Upper lobe of left lung (tissue), 6 donors: ENCODE data around the gene MTMR12. TPM values are rescaled to one million over a fixed set of nuclear protein-coding genes. Genes with fewer than 3 reads are reported as not detected.
A peak's percentile ranks its signal among the peaks of the same experiment; 100 is the strongest.

Source experiments
- ATAC-seq, 2 donors: fragments of 200-7000 bp; cut with Tn5 transposase; one replicate each; pipeline ENCODE4 v1.9.1; 2022; ENCODE audit warnings: mild to moderate bottlenecking in 2 of 2, moderate library complexity in 2 of 2; ENCODE audit not compliant: low FRiP score in 2 of 2
- DNase-seq, 2 donors: peaks; one replicate each; pipeline ENCODE4 v3.0.0-alpha.2; 2019 to 2020
- H3K27ac ChIP-seq, 4 donors: fragments of 200-600 bp; sonication (generic); one replicate each; pipeline ENCODE4 v1.5.1; 2016 to 2019
- H3K27me3 ChIP-seq, 4 donors: fragments of 200-600 bp; sonication (generic); one replicate each; pipeline ENCODE4 v1.5.1; 2017 to 2019
- H3K36me3 ChIP-seq, 4 donors: fragments of 200-600 bp; sonication (generic); one replicate each; pipeline ENCODE4 v1.5.1; 2016 to 2019
- H3K4me1 ChIP-seq, 4 donors: fragments of 200-600 bp; sonication (generic); one replicate each; pipeline ENCODE4 v1.5.1; 2018 to 2019
- H3K4me3 ChIP-seq, 4 donors: fragments of 200-600 bp; sonication (generic); one replicate each; pipeline ENCODE4 v1.5.1; 2017 to 2019; ENCODE audit warnings: mild to moderate bottlenecking in 2 of 4, moderate library complexity in 1 of 4
- H3K9me3 ChIP-seq, 4 donors: fragments of 200-600 bp; sonication (generic); one replicate each; pipeline ENCODE4 v1.5.1; 2018 to 2019
- EP300 ChIP-seq, 4 donors: sonication (generic); formaldehyde crosslinking; IDR thresholded peaks; one replicate each; pipeline ENCODE4 v1.5.1; 2017; ENCODE audit warnings: antibody characterized with exemption in 4 of 4, control low read depth in 2 of 4
- POLR2A ChIP-seq, 4 donors: fragments of 450-650 bp; IDR thresholded peaks; one replicate each; pipeline ENCODE4 v1.5.1; 2016 to 2017; ENCODE audit warnings: antibody characterized with exemption in 4 of 4, mild to moderate bottlenecking in 2 of 4
- POLR2AphosphoS5 ChIP-seq, 2 donors: sonication (generic); formaldehyde crosslinking; IDR thresholded peaks; one replicate each; pipeline ENCODE4 v1.5.1; 2017; ENCODE audit warnings: antibody characterized with exemption in 2 of 2
- WGBS, 2 donors: methylation state at CpG; one replicate each; pipeline ENCODE4 v1.1.5; 2017 to 2018; 5-methylcytosine and 5-hydroxymethylcytosine counted together
- total RNA-seq, 6 donors: library from RNA; depleted of rRNA in 4 of 6; stranded (reverse); fragments of >200 nt in 4 of 6; gene quantifications; one replicate each; pipeline versions ENCODE4 v1.1.0 to v1.2.1, GENCODE V29; 2016 to 2021
- TF ChIP-seq, protein P1 (sequence below), 6 experiments: fragments of 450-650 bp in 4 of 6; fragments of 200-600 bp in 2 of 6; sonication (generic) in 2 of 6; IDR thresholded peaks; one replicate each; pipeline ENCODE4 v1.5.1; 2016 to 2019; ENCODE audit warnings: antibody characterized with exemption in 6 of 6
- donor health status: DM: no; HTN: no; CAD: no; lungs with moderate emphysema.
- donor health status: DM: no; HTN: yes; CAD: no; lungs with severe emphysema.

MTMR12 gene, protein sequence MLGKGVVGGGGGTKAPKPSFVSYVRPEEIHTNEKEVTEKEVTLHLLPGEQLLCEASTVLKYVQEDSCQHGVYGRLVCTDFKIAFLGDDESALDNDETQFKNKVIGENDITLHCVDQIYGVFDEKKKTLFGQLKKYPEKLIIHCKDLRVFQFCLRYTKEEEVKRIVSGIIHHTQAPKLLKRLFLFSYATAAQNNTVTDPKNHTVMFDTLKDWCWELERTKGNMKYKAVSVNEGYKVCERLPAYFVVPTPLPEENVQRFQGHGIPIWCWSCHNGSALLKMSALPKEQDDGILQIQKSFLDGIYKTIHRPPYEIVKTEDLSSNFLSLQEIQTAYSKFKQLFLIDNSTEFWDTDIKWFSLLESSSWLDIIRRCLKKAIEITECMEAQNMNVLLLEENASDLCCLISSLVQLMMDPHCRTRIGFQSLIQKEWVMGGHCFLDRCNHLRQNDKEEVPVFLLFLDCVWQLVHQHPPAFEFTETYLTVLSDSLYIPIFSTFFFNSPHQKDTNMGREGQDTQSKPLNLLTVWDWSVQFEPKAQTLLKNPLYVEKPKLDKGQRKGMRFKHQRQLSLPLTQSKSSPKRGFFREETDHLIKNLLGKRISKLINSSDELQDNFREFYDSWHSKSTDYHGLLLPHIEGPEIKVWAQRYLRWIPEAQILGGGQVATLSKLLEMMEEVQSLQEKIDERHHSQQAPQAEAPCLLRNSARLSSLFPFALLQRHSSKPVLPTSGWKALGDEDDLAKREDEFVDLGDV
- total RNA-seq: 10 to 100 TPM; 27.2 to 50.8 (median 35.5) TPM

DNA sequence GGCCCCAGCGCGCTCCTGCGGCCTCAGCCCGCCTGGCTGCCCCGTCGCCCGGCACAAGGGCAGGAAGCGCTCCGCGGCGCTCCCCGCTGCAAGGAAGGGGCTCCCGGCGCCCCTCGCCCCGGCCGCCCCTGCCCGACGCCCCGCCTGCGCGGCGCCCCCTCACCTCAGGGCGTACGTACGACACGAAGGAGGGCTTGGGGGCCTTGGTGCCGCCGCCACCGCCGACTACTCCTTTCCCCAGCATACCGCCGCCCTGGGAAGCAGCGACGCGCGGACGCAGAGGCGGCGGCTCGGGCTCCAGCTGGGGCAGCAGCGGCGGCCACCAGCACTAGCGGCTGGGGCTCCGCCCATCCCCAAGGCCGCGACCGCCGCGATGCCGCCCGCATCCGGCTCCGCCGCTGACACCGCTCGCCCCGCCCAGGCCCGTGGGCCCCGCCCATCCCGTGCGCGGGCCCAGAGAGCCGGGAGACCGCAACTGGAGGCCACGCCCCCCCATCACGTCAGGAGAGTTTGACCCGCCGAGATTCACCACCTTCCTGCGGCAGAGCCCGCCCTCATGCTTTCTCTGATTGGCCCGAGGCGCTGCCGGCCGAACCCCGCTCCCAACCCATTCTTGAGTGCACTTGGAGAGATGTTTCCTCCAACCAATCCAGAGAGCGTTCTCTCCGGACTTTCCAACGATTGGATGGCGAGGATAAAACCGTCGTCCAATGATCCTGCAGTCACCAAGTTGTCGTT is at the start of gene MTMR12:
Gene MTMR12 (minus strand): TSS at position 345 of the 738 bp plus-strand sequence. CDS start 101 bp downstream, at position 244.
- TF ChIP-seq, protein P1, sequence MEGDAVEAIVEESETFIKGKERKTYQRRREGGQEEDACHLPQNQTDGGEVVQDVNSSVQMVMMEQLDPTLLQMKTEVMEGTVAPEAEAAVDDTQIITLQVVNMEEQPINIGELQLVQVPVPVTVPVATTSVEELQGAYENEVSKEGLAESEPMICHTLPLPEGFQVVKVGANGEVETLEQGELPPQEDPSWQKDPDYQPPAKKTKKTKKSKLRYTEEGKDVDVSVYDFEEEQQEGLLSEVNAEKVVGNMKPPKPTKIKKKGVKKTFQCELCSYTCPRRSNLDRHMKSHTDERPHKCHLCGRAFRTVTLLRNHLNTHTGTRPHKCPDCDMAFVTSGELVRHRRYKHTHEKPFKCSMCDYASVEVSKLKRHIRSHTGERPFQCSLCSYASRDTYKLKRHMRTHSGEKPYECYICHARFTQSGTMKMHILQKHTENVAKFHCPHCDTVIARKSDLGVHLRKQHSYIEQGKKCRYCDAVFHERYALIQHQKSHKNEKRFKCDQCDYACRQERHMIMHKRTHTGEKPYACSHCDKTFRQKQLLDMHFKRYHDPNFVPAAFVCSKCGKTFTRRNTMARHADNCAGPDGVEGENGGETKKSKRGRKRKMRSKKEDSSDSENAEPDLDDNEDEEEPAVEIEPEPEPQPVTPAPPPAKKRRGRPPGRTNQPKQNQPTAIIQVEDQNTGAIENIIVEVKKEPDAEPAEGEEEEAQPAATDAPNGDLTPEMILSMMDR (IDR thresholded peaks at IDR 0.05): peak in 3 of 6 experiments; percentile 11 to 34 (median 32)
- peak; percentile 74 to 82 for TF ChIP-seq POLR2AphosphoS5 (IDR thresholded peaks at IDR 0.05)
- TF ChIP-seq POLR2A (IDR thresholded peaks at IDR 0.05): peak in 3 of 4 donors; percentile 76 to 96 (median 90)
- no peak for TF ChIP-seq EP300 (IDR thresholded peaks at IDR 0.05)
- H3K4me3 ChIP-seq: peak within 1 kb of the TSS; percentile 82 to 92 (median 91)
- DNase-seq (peak; percentile 100), ATAC-seq (peak; percentile 98 to 100)
- no peaks in the 10 kb centered on the region for H3K27me3 ChIP-seq
- 0% methylated on average over 10 to 45 of the region's 83 CpGs for WGBS, 2 donors
- peak within 1 kb of the TSS; percentile 94 to 99 (median 98) for H3K27ac ChIP-seq
- H3K9me3 ChIP-seq: no peaks in the 10 kb centered on the region
- H3K4me1 ChIP-seq: peaks cover 30 to 55% (median 39%) of the 10 kb centered on the region in 4 donors
- no peaks in the 10 kb centered on the region for H3K36me3 ChIP-seq

DNA sequence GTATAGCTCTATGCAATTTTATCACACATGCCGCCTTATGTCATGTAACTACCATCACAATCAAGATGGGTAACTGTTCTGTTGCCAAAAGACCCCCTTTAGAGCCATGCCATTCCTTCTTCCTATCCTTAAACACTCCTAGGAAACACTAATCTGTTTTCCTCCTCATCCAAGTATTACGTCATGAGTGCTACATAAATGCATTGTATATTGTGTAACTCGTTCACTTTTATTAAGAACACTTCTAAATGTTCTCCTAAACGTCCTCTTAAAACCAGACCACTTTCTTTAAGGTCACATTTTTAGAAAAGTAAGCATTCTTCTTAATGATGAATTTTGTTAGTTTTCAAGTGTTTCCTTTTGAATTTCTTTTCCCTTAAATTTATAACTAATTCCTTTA is 49.8 kb upstream of the MTMR12 start:
- no peak for TF ChIP-seq POLR2A (IDR thresholded peaks at IDR 0.05)
- TF ChIP-seq, protein P1 (IDR thresholded peaks at IDR 0.05): no peak
- TF ChIP-seq POLR2AphosphoS5 (IDR thresholded peaks at IDR 0.05): no peak
- TF ChIP-seq EP300 (IDR thresholded peaks at IDR 0.05): no peak
- no peaks in the 10 kb centered on the region for H3K4me1 ChIP-seq
- no peaks in the 10 kb centered on the region for H3K27me3 ChIP-seq
- DNase-seq: no peak
- H3K9me3 ChIP-seq: no peaks in the 10 kb centered on the region
- no peak for ATAC-seq
- 69 to 76% methylated on average over 4 of the region's 4 CpGs for WGBS, 2 donors
- H3K4me3 ChIP-seq: no peak overlapping the region
- H3K27ac ChIP-seq: no peak overlapping the region
- H3K36me3 ChIP-seq: peaks cover 15 to 82% (median 22%) of the 10 kb centered on the region in 4 donors

DNA sequence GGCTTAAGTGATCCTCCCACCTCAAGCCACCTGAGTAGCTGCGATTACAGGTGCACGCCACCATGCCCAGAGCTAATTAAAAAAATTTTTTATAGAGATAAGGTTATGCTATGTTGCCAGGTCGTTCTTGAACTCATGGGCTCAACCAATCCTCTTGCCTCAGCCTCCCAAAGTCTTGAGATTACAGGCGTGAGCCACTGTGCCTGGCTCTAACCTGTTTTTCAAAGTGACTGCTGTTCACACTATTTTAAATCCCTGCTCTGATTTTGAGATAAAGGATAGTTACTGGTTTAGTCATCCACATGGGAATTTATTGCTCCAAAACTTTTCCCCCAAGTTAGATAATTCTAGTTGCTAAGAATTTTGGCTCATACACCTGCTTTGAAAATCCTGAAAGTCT is 48.2 kb upstream of the MTMR12 start:
- Histone ChIP-seq H3K36me3 (peaks cover 14 to 90% (median 25%) of the 10 kb centered on the region in 4 donors), H3K4me1 (no peaks in the 10 kb centered on the region), H3K27ac (no peak overlapping the region), H3K27me3 (no peaks in the 10 kb centered on the region), H3K9me3 (no peaks in the 10 kb centered on the region), H3K4me3 (no peak overlapping the region)
- DNase-seq (no peak), ATAC-seq (no peak)
- TF ChIP-seq EP300 (IDR thresholded peaks at IDR 0.05): no peak
- TF ChIP-seq POLR2AphosphoS5 (IDR thresholded peaks at IDR 0.05): no peak
- TF ChIP-seq, protein P1 (IDR thresholded peaks at IDR 0.05): no peak
- no peak for TF ChIP-seq POLR2A (IDR thresholded peaks at IDR 0.05)
- 92 to 93% methylated on average over 4 of the region's 4 CpGs for WGBS, 2 donors

DNA sequence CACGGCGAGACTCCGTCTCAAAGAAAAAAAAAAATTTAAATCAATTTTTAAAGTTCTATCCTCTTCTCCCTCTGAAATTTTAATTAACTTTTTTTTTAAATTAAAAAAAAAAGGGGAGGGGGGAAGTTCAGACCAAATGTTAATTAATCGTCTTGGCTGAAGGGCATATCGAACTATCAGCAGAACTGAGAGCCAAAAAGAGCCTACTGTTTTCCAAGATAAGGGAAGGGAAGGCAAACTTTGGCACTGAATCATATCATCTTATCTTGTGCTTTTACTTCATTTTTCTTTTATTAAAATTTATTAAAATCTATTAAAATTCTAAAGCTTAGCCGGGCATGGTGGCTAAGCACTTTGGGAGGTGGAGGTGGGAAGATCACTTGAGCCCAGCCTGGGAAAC is 45.9 kb upstream of the MTMR12 start:
- DNase-seq: no peak
- 77 to 94% methylated on average over 6 of the region's 6 CpGs for WGBS, 2 donors
- no peaks in the 10 kb centered on the region for H3K4me1 ChIP-seq
- no peak for ATAC-seq
- H3K4me3 ChIP-seq: no peak overlapping the region
- TF ChIP-seq POLR2A (IDR thresholded peaks at IDR 0.05): no peak
- no peak for TF ChIP-seq EP300 (IDR thresholded peaks at IDR 0.05)
- TF ChIP-seq, protein P1 (IDR thresholded peaks at IDR 0.05): no peak
- TF ChIP-seq POLR2AphosphoS5 (IDR thresholded peaks at IDR 0.05): no peak
- H3K9me3 ChIP-seq: no peaks in the 10 kb centered on the region
- H3K27ac ChIP-seq: no peak overlapping the region
- peaks cover 21 to 95% (median 27%) of the 10 kb centered on the region in 4 donors for H3K36me3 ChIP-seq
- no peaks in the 10 kb centered on the region for H3K27me3 ChIP-seq
